GM10266 (cell line): Measurements from ENCODE around the gene METTL9.

Experiments used
- DNase-seq: peaks from one replicate; pipeline ENCODE4 v3.0.0; 2012; ENCODE audit errors: extremely low spot score
- TF ChIP-seq, protein P1 (sequence below): IDR thresholded peaks from 2 replicates; pipeline ENCODE4 v1.5.1; 2012; ENCODE audit warnings: mild to moderate bottlenecking, low read depth; ENCODE audit not compliant: control insufficient read depth, insufficient read depth; ENCODE audit errors: missing control alignments

Gene METTL9

DNA sequence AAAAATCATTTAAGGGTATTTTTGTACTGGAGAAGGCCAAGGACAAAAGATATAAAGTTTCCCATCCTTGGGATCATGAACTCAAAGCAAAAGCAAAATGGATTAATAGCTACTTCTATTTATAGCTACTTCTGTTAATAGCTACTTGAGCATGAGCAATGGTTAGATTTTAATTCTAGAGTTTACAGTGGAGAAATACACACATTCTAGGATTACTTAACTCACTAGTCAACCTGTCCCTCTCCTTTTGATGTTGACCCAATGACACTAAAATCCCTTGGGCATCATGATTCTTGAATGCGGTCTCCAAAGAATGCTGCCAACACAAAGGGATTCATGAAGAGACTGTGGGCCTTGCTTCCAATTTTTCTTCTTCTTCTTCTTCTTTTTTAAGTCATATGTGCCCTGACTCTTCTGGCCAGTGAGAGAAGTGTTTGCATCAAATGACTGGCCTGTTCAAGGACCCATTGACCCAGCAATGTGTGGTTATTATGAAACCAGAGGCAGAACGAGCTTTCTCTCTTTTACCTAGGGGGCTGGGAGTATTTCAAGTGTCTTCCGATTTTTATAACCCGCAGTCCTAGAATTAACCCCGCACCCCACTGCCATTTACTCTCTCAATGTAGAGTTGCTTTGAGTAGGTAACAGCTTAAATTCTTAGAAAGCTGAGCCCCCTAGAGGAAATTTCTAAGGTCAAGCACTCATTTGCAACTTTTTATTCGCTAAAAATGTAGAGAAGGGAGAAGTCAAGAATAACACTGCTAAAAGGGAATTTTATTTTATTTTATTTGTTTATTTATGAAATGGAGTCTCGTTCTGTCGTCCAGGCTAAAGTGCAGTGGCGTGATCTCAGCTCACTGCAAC, 99.0 kb downstream of the METTL9 start:
- TF ChIP-seq, protein P1, sequence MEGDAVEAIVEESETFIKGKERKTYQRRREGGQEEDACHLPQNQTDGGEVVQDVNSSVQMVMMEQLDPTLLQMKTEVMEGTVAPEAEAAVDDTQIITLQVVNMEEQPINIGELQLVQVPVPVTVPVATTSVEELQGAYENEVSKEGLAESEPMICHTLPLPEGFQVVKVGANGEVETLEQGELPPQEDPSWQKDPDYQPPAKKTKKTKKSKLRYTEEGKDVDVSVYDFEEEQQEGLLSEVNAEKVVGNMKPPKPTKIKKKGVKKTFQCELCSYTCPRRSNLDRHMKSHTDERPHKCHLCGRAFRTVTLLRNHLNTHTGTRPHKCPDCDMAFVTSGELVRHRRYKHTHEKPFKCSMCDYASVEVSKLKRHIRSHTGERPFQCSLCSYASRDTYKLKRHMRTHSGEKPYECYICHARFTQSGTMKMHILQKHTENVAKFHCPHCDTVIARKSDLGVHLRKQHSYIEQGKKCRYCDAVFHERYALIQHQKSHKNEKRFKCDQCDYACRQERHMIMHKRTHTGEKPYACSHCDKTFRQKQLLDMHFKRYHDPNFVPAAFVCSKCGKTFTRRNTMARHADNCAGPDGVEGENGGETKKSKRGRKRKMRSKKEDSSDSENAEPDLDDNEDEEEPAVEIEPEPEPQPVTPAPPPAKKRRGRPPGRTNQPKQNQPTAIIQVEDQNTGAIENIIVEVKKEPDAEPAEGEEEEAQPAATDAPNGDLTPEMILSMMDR = no peak
- no peak for DNase-seq

DNA sequence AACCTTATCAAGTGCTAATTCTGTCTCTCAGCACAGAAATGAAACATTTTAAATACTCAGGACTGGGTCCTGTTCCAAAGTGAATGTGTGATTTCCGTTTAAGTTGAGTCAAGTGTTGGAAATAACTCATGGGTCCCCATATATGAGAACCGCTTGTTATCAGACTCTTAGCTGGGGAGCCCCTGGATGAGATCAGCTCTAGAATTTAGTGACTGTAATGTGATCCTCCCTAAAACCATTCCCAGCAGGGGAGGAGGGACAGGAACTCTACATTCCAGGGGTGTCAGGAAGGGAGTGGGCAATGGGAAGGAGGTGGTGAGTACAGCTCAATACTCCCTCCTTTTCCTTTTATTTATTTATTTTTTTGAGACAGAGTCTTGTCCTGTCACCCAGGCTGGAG, 101.9 kb downstream of the METTL9 start:
- DNase-seq = no peak
- TF ChIP-seq, protein P1 = no peak

DNA sequence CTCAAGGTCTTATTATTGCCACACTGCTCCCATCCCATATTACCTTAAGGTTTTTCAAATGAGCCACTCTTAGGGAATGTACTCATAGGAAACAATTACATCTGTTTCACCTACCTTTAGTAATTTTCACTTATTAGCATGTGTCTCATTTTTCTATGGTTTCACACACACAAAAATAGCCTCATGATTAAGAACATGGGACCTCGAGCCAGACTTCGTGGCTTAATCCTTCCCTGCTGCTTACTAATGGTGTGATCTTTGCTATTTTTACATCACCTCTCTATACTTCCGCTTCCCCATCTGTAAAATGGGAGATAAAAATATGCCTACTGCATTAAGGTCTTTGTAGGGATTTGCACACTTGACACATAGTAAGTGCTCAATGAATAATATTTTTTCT, 102.9 kb downstream of the METTL9 start:
- TF ChIP-seq, protein P1 = no peak
- no peak for DNase-seq

DNA sequence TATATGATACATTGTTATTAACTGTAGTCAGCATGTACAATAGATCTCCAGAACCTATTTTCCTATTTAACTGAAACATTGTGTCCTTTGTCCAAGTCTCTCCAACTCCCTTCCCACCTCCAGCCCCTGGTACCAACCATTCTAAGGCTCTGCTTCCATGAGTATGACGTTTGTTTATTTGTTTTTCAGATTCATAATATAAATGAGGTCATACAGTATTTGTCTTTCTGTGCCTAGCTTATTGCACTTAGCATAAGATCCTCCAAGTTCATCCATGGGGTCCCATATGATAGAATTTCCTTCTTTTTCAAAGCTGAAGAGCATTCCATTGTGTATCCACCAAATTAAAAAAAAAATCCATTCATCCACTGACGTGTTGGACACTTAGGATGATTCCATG, 103.8 kb downstream of the METTL9 start:
- TF ChIP-seq, protein P1 = no peak
- no peak for DNase-seq

DNA sequence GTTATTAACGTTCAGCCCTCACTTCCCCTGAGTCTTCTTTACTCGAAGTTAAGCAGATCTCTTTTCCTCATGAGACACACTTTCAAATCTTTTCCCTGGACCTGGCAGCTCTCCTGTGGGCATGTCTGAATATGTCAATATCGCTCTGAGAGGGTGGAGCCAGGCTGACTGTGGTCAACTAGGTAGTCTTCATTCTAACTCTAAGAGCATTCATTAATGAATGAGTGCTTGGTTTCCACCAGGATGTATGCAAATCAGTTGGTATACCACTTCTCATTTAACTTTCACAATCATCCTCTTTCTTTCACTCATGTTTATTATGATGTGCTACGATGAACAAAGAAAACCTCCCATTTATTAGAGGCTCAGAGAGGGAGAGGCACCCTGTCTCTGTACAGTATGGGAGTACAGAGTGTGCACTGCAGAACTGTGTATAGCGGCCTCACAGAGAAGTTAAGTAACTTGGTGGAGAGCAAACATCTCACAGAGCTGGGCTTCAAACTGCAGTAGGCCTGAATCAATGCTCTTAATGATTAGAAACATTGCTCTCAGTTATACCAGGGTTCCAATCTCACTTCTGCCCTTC, 104.3 kb downstream of the METTL9 start:
- DNase-seq = peak; percentile 10
- TF ChIP-seq, protein P1 = no peak

DNA sequence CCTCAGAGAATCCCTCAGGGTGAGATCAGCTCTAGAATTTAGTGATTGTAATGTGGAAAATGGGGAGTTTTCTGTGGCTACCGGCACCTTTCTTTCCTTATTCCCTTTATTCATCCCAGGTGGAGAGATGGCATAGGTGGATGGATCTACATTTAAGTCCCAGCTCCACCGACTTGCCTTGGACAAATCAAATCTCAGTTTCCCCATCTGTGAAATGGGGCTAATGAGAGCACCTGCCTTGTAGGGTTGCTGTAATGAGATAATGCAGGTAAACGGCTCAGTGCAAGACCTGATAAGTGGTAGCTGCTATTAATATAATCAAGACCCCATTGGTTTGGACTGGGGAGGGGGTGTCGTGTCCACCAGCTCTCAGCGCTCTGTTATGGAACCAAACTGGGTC, 104.9 kb downstream of the METTL9 start:
- TF ChIP-seq, protein P1 = no peak
- no peak for DNase-seq

DNA sequence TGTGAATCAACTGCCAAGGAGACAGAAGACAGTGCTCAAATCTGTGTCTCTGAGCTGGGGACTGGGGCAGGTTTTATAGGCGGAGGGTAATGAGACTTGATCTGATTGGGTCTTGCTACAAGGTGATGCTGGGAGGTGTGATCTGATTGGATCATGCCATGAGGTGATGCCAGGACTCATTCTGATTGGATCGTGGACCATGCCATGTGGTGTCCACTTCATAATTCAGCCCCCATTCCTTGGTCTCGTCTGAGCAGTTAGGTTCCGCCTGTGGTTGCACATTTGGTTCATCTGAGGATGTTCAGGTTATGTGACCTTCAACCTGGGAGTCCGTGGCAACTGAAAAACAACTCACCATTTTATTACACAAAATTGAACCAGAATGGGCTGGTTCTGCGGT, 105.4 kb downstream of the METTL9 start:
- TF ChIP-seq, protein P1 = no peak
- no peak for DNase-seq
